ENCODE data around the gene EXOC2. TPM values are rescaled to one million over a fixed set of nuclear protein-coding genes. Genes with fewer than 3 reads are reported as not detected.

Gene EXOC2
- total RNA-seq, 1 experiment from 2014 or later, result 30.5 TPM

DNA sequence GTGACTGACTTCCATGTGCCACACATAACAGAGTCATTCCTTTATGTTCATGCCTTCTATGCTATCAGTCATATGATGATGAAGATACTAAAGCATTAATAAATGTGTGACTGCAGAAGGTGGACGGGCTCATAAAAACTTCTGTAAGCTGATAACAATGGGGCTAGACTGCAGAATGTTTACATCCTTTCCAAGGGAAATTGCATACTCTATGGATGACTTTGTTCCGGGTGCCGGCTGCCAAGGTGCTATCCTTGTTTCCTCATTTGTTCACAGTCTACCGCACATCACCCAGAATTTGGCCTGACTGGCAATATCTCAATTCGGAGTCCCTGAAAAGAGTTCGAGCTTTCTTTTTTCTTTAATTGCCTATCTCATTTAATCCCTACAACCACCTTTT, 121.0 kb downstream of the EXOC2 start:
- TF ChIP-seq, protein P1, sequence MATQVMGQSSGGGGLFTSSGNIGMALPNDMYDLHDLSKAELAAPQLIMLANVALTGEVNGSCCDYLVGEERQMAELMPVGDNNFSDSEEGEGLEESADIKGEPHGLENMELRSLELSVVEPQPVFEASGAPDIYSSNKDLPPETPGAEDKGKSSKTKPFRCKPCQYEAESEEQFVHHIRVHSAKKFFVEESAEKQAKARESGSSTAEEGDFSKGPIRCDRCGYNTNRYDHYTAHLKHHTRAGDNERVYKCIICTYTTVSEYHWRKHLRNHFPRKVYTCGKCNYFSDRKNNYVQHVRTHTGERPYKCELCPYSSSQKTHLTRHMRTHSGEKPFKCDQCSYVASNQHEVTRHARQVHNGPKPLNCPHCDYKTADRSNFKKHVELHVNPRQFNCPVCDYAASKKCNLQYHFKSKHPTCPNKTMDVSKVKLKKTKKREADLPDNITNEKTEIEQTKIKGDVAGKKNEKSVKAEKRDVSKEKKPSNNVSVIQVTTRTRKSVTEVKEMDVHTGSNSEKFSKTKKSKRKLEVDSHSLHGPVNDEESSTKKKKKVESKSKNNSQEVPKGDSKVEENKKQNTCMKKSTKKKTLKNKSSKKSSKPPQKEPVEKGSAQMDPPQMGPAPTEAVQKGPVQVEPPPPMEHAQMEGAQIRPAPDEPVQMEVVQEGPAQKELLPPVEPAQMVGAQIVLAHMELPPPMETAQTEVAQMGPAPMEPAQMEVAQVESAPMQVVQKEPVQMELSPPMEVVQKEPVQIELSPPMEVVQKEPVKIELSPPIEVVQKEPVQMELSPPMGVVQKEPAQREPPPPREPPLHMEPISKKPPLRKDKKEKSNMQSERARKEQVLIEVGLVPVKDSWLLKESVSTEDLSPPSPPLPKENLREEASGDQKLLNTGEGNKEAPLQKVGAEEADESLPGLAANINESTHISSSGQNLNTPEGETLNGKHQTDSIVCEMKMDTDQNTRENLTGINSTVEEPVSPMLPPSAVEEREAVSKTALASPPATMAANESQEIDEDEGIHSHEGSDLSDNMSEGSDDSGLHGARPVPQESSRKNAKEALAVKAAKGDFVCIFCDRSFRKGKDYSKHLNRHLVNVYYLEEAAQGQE (IDR thresholded peaks at IDR 0.05; ENCODE audit: insufficient read depth in 1 of 2, low read depth in 2 of 2, low read length in 1 of 2), result no peak
- TF ChIP-seq POLR2AphosphoS5 (IDR thresholded peaks at IDR 0.05; ENCODE audit: low read depth, low read length), result no peak
- no peaks in the 10 kb centered on the region for H3K36me3 ChIP-seq (ENCODE audit: control insufficient read depth, insufficient read depth, low read length)
- no peak overlapping the region for H3K4me3 ChIP-seq (ENCODE audit: low read depth in 2 of 2, low read length in 2 of 2)
- CTCF ChIA-PET, result no interaction called here
- POLR2A ChIA-PET, result no interaction called here
- no peaks in the 10 kb centered on the region for H3K27me3 ChIP-seq (ENCODE audit: control insufficient read depth, insufficient read depth, low read length)
- in situ Hi-C loops (cut with HindIII; ENCODE audit: low pct_unique_long_range_greater_than_20kb, low sequenced_read_pairs) (no loop called here), intact Hi-C loops (cut with micrococcal nuclease; ENCODE audit: unreplicated experiment) (no loop called here)
- no TSS peak for BruUV-seq (replicated peaks)
- no peaks in the 10 kb centered on the region; the same call in 1 of the 2 replicates for H3K9me3 ChIP-seq (ENCODE audit: control insufficient read depth, insufficient read depth, low read depth, low read length)
- H3K4me1 ChIP-seq (ENCODE audit: control insufficient read depth, insufficient read depth, low read length), result no peaks in the 10 kb centered on the region
- H3K27ac ChIP-seq (ENCODE audit: low read length), result no peak overlapping the region
- no peak for DNase-seq (ENCODE audit: low read depth, low spot score)
- ATAC-seq, result no peak

GRCh38 chr6:570825-571224, 122.1 kb downstream of the EXOC2 start:
- POLR2A ChIA-PET, result no interaction called here
- intact Hi-C loops (cut with micrococcal nuclease; ENCODE audit: unreplicated experiment) (no loop called here), in situ Hi-C loops (cut with HindIII; ENCODE audit: low pct_unique_long_range_greater_than_20kb, low sequenced_read_pairs) (no loop called here)
- no peaks in the 10 kb centered on the region; the same call in 1 of the 2 replicates for H3K9me3 ChIP-seq (ENCODE audit: control insufficient read depth, insufficient read depth, low read depth, low read length)
- H3K27ac ChIP-seq (ENCODE audit: low read length), result no peak overlapping the region
- no TSS peak for BruUV-seq (replicated peaks)
- H3K4me3 ChIP-seq (ENCODE audit: low read depth in 2 of 2, low read length in 2 of 2), result no peak overlapping the region
- no peak for ATAC-seq
- H3K27me3 ChIP-seq (ENCODE audit: control insufficient read depth, insufficient read depth, low read length), result no peaks in the 10 kb centered on the region
- no peak for TF ChIP-seq TCF7L2 (IDR thresholded peaks at IDR 0.05; ENCODE audit: low read depth, low read length)
- TF ChIP-seq, protein P1 (IDR thresholded peaks at IDR 0.05; ENCODE audit: insufficient read depth in 1 of 2, low read depth in 2 of 2, low read length in 1 of 2), result no peak
- TF ChIP-seq SIN3A (IDR thresholded peaks at IDR 0.05; ENCODE audit: borderline replicate concordance, insufficient read depth, low read depth, low read length), result no peak
- no peak for TF ChIP-seq POLR2AphosphoS5 (IDR thresholded peaks at IDR 0.05; ENCODE audit: low read depth, low read length)
- H3K4me1 ChIP-seq (ENCODE audit: control insufficient read depth, insufficient read depth, low read length), result no peaks in the 10 kb centered on the region
- CTCF ChIA-PET, result no interaction called here
- no peak for DNase-seq (ENCODE audit: low read depth, low spot score)
- no peaks in the 10 kb centered on the region for H3K36me3 ChIP-seq (ENCODE audit: control insufficient read depth, insufficient read depth, low read length)

DNA sequence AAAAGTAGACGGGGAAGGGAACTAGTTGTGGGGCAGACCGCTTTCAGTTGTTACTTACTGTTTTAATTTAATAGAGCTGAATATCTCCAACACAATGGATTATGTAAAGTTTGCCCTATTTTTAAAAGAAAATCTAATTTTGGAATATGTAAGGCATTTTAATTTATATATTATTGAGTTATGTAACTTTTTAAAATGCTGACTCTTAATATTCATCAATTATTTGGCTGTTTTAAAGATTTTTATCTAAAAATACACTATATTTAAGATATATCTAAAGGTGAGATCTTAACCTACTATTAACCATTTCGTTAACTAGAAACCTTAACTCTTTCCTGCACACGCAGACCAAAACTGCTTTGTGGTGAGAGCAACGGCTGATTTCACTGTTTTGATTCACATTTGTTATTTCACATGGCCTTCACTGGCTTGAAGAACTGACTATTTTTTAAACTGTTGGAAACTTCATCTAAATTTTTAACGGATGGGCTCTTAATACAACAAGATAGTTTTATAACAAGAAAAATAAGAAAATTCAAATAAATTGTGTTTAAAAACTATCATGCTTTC, 123.9 kb downstream of the EXOC2 start:
- Histone ChIP-seq H3K36me3 (ENCODE audit: control insufficient read depth, insufficient read depth, low read length) (no peaks in the 10 kb centered on the region; the same call in 1 of the 2 replicates), H3K4me3 (ENCODE audit: low read depth in 2 of 2, low read length in 2 of 2) (no peak overlapping the region), H3K27ac (ENCODE audit: low read length) (no peak overlapping the region), H3K9me3 (ENCODE audit: control insufficient read depth, insufficient read depth, low read depth, low read length) (no peaks in the 10 kb centered on the region), H3K4me1 (ENCODE audit: control insufficient read depth, insufficient read depth, low read length) (no peaks in the 10 kb centered on the region), H3K27me3 (ENCODE audit: control insufficient read depth, insufficient read depth, low read length) (no peaks in the 10 kb centered on the region)
- in situ Hi-C loops (cut with HindIII; ENCODE audit: low pct_unique_long_range_greater_than_20kb, low sequenced_read_pairs) (no loop called here), intact Hi-C loops (cut with micrococcal nuclease; ENCODE audit: unreplicated experiment) (no loop called here)
- no peak for ATAC-seq
- TF ChIP-seq SIN3A (IDR thresholded peaks at IDR 0.05; ENCODE audit: borderline replicate concordance, insufficient read depth, low read depth, low read length) (no peak), POLR2AphosphoS5 (IDR thresholded peaks at IDR 0.05; ENCODE audit: low read depth, low read length) (no peak), TCF7L2 (IDR thresholded peaks at IDR 0.05; ENCODE audit: low read depth, low read length) (no peak)
- TF ChIP-seq, protein P2, sequence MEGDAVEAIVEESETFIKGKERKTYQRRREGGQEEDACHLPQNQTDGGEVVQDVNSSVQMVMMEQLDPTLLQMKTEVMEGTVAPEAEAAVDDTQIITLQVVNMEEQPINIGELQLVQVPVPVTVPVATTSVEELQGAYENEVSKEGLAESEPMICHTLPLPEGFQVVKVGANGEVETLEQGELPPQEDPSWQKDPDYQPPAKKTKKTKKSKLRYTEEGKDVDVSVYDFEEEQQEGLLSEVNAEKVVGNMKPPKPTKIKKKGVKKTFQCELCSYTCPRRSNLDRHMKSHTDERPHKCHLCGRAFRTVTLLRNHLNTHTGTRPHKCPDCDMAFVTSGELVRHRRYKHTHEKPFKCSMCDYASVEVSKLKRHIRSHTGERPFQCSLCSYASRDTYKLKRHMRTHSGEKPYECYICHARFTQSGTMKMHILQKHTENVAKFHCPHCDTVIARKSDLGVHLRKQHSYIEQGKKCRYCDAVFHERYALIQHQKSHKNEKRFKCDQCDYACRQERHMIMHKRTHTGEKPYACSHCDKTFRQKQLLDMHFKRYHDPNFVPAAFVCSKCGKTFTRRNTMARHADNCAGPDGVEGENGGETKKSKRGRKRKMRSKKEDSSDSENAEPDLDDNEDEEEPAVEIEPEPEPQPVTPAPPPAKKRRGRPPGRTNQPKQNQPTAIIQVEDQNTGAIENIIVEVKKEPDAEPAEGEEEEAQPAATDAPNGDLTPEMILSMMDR (IDR thresholded peaks at IDR 0.05), result no peak
- TF ChIP-seq, protein P1 (IDR thresholded peaks at IDR 0.05; ENCODE audit: insufficient read depth in 1 of 2, low read depth in 2 of 2, low read length in 1 of 2), result no peak
- POLR2A ChIA-PET, result interaction anchor here (0.9 kb wide), 1 partner anchor 677 kb away, joined by 6 read pairs; no protein-coding TSS in a partner anchor
- BruUV-seq (replicated peaks), result no TSS peak
- CTCF ChIA-PET, result no interaction called here
- DNase-seq (ENCODE audit: low read depth, low spot score), result no peak

Measured in Panc1 (cell line).